Measurements from ENCODE around the gene FAP.

- no peak for TF ChIP-seq EZH2phosphoT487 (IDR thresholded peaks at IDR 0.05; ENCODE audit: insufficient read depth, low read depth)
- no peak for TF ChIP-seq EZH2 (IDR thresholded peaks at IDR 0.05; ENCODE audit: insufficient read depth, poor library complexity, severe bottlenecking)
These were observed 16.4 kb downstream of the FAP start for GRCh38 chr2:162226836-162227235.

Measured in GM23248 (cell line).